ENCODE measurements around the gene ARID2. TPM values are rescaled to one million over a fixed set of nuclear protein-coding genes. Genes with fewer than 3 reads are reported as not detected.

The ARID2 gene, protein sequence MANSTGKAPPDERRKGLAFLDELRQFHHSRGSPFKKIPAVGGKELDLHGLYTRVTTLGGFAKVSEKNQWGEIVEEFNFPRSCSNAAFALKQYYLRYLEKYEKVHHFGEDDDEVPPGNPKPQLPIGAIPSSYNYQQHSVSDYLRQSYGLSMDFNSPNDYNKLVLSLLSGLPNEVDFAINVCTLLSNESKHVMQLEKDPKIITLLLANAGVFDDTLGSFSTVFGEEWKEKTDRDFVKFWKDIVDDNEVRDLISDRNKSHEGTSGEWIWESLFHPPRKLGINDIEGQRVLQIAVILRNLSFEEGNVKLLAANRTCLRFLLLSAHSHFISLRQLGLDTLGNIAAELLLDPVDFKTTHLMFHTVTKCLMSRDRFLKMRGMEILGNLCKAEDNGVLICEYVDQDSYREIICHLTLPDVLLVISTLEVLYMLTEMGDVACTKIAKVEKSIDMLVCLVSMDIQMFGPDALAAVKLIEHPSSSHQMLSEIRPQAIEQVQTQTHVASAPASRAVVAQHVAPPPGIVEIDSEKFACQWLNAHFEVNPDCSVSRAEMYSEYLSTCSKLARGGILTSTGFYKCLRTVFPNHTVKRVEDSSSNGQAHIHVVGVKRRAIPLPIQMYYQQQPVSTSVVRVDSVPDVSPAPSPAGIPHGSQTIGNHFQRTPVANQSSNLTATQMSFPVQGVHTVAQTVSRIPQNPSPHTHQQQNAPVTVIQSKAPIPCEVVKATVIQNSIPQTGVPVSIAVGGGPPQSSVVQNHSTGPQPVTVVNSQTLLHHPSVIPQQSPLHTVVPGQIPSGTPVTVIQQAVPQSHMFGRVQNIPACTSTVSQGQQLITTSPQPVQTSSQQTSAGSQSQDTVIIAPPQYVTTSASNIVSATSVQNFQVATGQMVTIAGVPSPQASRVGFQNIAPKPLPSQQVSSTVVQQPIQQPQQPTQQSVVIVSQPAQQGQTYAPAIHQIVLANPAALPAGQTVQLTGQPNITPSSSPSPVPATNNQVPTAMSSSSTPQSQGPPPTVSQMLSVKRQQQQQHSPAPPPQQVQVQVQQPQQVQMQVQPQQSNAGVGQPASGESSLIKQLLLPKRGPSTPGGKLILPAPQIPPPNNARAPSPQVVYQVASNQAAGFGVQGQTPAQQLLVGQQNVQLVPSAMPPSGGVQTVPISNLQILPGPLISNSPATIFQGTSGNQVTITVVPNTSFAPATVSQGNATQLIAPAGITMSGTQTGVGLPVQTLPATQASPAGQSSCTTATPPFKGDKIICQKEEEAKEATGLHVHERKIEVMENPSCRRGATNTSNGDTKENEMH (N-terminal part only)
- 11.1 TPM for polyA plus RNA-seq (2013, experiment 1 of 2; ENCODE audit: insufficient read length)
- 10.2 TPM for polyA plus RNA-seq (2013, experiment 2 of 2; ENCODE audit: insufficient read length)

DNA sequence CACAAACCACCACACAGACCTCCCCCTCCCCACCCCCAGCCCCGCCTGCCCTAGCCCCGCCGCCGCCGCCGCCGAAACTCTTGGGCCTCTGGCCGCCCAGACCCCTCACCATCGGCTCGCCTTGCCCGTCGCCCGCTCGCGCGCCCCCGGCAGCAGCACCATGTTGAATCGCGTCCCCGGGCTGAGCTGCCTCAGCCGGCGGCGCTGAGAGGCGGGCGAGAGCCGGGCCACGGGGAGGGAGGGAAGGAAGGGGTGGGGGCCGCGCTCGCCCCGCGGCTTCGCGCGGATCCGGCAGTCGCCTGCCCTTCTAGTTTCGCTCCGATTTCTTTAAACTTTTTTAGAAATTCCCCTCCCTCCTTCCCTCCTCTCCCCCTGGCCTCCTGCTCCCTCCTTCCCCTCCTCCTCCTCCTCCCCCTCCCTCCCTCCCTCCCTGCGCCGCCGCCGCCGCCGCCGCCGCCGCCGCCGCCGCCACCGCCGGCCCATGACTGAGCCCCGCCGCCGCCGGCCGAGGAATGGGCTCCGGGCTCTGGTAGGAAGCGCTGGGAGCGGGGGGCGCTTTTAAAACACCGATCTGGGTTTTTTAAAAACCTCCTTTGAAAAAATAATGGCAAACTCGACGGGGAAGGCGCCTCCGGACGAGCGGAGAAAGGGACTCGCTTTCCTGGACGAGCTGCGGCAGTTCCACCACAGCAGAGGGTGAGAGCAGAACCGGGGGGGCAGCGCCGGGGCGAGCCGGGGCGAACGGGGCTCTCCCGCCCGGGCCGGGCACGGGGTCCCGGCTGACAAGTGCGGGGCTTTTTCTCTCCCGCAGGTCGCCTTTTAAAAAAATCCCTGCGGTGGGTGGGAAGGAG, at the start of gene ARID2:
ARID2 (plus strand) TSS at position 474 of the 851 bp plus-strand sequence; CDS start at position 605, 131 bp downstream.
- peak; percentile 76 for DNase-seq

DNA sequence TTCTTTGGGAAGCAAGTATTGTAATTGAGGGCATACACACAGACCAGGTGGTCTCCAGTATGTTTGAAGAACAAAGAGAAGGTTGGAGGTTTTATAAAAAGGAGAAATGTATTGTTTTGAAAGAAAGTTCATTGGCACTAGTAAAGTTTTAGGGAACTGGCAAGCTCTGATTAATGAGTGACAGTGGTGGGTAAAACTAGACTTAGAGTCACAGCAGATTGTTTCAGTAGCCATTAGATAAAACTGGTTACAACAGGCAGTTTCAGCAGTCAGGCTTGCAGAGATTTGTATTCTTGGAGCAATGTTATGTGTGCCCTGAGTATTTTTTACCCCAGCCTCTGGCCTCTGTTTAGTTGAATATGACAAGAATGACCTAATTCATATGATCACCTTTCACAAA, 49.1 kb upstream of the ARID2 start:
- no peak for DNase-seq

DNA sequence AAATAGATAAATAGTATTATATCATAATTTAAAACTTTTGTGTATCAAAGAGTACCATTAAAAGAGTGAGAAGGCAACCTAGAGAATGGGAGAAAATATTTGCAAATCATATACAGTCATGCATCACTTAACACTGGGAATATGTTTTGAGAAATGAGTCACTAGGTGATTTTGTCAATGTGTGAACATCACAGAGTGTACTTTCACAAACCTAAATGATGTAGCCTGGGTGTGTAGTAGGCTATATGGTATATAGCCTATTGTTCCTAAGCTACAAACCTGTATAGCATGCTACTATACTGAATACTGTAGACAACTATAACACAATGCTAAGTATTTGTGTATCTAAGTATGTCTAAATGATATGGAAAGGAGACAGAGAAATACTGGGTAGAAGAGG, 48.0 kb upstream of the ARID2 start:
- no peak for DNase-seq

DNA sequence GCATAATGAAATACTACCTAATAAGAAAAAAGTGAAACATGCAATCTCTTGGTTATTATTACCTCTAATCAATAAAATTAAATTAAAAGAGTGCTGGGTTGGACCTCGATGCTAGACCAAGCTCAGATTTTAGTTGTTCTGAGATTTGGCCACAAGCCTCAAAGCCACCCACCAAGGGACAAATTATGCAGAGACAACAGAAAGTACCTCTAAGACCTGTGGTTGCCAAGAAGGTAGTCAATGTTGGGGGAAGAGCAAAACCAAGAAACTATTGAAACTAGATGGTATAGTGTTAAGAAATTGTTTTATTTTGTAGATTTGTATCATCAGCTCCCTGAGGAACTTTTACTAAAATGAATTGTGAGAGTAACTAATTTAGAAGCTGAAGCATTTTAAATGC, 43.8 kb upstream of the ARID2 start:
- no peak for DNase-seq

DNA sequence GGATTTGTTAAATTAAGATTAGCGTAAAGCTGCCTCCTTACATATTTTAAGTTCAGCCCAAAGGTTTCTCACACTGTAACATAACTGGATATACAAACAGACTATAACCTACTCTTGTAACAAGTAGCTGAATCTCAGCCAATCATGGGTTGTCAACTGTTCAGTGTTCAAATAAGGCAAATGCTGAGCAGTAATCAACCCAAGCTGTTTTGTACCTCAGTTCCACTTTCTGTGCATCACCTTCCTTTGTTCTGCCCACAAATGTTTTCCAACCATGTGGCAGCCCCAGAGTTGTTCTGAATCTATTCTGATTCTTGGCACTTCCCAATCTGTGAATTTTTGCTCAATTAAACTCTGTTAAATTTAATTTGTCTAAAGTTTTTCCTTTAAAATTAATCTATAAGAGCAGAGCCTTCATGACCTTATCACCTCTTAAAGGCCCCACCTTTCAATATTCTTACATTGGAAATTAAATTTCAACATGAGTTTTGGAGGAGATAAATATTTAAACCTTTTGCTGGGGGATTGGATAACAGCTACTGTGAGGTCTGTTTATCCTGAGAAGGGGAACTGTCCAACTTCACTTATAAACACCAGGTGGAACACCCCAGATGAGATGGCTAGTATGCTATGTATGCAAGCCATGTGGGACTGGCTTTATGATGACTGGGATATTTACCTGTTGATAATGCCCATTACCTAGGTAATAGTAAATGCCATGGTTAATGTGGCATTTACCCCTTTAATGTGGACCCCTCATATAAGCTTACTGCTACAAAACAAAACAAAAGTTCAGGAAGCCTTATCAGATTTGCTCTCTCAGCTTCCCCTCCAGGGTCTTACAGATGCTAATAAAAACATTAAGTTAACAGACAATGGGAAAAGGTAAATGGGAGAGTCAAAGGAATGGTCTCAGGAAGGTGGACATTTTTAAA, 42.2 kb upstream of the ARID2 start:
- DNase-seq = no peak

DNA sequence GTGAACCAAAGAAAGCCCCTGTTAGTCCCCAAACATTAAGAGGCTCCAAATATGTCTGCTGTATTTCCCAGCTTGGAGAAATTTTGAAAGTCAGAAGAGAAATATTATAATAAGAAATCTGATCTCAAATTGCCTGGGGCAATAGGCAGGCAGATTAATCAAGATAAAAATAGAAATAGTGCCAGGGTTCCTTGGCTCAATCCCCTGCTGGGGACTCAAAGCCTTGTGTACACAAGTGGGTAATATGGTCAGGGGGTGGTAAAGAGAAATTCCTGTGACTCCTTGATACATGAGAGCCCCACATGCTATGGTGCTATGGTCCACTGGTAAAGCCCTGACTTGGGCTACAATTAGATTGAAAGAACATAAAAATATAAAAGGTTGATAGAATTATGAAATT, 41.3 kb upstream of the ARID2 start:
- no peak for DNase-seq

DNA sequence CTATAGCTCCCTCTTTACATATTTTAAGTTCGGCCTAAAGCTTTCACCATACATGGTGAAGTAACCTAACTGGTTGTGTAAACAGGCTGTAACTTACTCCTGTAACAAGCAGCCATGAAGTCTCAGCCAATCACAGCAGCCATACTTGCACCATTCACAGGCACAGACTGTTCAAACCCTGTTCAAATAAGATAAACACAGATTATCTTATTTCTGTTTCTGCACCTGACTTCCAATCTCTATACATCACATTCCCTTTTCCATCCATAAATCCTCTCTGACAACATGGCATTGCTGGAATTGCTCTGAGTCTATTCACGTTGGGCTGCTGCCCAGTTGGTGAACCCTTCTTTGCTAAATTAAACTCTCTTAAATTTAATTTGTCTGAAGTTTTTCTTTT, 34.5 kb upstream of the ARID2 start:
- no peak for DNase-seq

DNA sequence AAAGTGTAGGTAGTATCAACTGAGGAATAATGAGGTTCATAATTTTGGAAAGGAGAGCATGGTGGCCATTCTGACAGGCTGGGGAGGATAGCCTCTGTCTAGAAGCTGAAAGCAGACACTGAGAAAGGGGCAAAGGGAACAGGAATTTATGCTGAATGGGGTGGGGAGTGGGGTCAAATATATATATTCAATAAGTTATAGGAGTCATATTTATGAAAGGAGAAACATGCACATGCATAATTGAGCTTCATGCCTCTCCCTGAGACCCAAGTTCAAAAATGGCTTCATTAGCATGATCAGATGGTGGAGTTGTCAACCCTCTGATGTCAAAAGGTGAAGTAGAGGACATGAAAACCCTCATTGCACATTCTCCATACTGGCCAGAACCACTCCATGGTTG, 33.9 kb upstream of the ARID2 start:
- no peak for DNase-seq

DNA sequence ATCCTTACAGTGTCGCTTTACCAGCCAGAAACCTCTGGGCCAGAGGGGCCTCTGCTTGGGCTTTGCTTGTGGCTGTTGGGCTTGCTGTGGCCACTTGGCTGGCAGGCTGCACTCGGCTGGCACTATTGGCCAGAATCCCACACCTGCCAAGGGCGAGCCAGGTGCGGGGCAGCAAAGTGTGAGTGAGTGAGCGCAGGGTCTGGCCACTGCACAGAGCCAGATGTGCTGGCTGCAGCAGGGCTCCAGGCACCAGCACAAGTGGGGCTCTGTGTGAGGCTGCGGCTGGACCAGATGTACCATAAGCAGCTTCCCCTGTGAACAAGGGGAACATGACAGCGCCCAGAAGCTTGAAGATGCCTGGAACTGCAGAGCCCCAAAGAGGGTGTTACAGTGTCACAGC, 33.5 kb upstream of the ARID2 start:
- no peak for DNase-seq

DNA sequence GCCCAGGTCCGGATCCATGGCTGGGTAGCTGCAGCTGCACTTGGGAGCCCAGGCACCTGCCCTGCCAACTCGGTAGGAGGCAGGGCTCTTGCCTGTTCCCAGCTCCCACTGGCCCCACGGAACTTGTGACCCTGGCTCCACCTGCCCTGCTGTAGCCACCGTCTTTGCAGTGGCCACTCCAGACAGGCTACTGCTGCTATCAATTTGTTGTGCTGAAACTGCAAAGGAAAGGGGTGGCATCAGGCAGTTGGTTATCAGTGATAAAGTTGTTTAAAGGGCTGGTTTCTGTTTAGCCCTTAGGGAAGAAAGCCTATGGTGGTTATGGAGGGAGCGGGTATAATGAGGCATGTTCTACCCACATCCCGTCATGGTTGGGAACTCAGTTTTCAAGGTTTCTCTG, 32.1 kb upstream of the ARID2 start:
- DNase-seq = no peak

DNA sequence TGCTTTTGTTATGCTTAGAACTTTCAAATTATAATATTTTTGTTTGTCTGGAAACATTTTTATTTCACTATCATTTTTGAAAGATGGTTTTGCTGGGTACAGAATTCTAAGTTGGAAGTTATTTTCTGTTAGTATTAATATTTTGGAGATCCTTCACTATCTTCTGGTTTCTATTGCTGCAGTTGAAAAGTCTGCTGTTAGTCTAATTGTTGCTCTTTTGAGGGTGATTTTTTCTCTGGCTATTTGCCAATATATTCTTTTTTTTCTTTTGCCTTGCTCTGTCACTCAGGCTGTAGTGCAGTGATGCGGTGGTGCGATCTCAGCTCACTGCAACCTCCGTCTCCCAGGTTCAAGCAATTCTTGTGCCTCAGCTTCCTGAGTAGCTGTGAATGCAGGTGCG, 28.2 kb upstream of the ARID2 start:
- no peak for DNase-seq

DNA sequence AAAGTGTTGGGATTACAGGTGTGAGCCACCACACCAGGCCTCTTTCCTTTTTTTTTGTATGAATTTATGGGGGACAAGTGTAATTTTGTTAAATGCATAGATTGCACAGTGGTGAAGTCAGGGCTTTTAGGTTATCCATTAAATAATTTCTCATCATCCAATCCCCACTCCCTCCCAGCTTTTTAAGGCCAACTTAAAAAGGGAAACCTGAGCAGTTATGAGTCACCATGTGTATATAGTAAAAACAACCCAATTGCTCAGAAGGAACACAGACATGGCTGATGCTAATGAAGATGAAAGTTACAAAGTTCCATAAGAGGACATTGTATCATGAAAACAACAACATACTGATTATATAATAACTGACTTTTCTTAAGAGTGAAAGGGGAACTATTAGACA, 25.6 kb upstream of the ARID2 start:
- DNase-seq = peak; percentile 14

DNA sequence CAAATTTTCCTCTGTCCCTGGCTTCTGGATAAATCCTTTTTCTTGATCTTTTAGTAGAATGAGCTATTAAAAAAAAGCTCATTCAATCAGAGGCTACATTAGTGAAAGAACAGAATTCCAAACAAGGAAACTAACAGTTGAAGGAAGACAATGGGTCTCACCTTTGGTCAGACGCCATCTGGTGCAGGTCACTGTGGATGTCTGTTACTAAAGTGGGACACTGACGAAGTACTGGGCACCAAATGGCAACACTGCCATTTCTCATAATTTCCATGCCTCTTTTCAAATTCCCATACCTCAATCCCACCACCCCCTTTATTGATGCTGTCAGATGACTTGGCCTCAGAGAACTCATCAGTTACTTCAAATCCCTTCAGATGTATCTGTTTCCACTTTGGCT, 24.5 kb upstream of the ARID2 start:
- no peak for DNase-seq

DNA sequence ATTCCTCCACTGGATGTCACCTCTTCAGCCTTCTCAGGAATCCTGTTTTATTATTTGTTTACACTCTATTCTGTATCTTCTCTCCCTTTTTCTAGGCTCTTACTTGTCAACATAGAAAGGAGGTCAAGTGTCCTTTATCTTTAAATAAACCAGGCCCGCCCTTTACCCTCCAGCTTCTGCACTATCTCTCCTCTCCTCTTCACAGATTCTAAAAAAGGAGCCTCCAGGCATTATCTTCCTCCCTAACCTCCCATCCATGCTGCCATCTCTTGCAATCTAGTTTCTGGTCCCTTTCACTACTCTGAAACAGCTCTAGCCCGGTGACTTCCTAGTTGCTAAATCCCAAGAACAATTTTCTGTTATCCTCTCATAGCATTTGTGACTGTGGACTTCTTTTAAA, 24.1 kb upstream of the ARID2 start:
- no peak for DNase-seq

DNA sequence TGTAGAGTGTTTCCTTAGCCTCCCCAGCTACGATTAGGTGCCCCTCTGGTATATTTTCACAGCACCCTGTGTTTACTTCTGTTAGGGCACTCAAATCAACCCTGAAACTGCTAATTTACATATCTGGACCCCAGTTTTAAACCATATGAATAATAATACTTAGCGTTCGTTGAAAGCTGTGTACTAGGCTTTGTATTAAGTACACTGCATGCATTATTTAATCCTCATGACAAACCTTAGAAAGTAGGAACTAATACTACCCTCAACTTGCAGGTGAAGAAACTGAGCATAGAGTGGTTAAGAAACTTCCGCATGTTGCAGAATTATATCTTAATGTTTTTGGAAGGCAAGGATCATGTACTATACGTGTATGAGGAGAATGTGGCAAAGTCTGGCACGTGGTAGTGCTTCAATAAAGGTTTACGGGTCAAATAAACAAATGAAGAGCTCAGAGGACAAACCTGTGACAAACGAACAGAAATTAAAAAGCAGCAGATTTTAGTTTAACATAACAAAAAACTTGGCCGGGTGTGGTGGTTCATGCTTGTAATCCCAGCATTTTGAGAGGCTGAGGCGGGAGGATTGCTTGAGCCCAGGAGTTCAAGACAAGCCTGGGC, 22.2 kb upstream of the ARID2 start:
- no peak for DNase-seq

DNA sequence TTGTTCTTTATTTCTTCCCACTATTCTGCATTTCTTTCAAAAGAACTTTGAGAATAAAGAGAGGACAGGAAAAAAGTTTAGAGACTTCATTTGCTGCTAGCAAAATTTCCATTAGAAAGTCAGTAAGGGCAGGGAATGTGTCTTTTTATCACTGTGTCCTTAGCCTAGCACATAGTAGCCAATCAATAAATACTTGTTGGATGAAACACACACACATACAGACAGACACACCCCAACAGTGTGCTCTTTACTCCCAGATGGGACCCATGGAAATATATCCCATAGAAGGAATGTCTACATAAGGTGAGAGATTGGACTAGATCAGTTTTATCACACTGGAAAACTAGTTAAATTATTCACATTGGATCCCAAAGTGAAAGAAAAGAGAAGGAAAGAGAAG, 21.1 kb upstream of the ARID2 start:
- DNase-seq = no peak

DNA sequence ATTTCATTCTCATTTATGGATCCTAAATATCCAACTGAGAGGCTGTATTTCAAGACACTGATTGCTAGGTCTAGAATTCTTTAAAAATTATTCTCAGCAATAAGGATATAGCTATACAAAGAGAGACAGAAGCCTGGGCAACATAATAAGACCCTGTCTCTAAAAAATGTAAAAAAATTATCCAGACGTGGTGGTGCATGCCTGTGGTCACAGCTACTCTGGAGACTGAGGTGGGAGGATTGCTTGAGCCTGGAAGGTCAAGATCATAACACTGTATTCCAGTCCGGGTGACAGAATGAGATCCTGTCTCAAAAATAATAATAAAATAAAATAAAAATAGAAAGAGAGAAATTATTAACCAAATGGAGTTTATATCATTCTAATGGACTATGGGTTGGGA, 20.6 kb upstream of the ARID2 start:
- no peak for DNase-seq

DNA sequence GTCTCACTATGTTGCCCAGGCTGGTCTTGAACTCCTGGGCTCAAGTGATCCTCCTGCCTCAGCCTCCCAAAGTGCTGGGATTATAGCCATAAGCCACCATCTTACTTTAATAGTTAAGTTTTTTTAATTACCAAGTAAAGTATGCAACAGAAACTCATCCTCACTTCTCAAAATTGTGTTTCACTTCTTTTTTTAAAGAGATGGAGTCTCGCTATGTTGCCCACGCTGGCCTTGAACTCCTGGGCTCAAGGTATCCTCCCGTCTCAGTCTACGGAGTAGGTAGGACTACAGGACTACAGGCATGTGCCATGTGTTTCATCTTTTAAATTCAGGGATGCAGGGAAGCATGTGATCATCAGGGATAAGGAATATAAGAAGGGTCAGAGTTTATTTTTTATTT, 17.2 kb upstream of the ARID2 start:
- DNase-seq = no peak

DNA sequence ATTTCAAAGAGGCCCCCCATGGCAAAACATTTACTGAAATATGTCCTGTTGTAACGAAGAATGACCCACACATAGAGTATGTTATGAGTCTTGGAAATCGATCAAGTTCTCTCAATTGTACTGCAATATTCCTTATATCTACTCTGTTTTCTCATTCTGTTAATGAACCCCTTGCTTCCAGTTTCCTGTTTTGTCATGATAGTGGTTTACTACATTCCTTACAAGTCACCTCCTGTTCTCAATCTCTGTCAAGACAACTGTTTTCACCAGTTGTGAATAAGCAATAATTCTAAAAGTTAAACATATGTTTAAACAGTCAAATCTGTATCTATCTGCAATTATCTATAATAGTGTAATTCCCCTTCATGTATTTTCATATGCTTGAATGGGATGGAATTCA, 16.4 kb upstream of the ARID2 start:
- no peak for DNase-seq

DNA sequence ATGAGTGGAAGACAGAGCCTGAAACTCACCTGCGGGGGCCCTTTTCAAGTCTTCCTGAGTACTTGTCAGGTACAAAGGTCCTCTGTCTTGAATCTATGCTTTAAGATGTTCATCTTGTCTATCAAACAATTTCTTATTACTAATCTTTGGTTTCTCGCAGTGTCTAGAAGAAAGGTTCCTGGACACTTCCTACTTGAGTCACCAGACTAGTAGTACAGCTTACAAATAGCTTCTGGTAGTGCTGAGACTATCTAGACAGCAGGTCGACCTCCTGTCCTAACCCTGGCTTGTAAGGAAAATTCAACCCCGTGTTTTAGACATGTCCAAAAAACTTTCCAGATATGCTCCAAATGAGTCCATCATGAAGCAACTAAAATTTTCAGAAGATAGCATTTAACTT, 11.2 kb upstream of the ARID2 start:
- DNase-seq = no peak
